Raji (cell line): ENCODE data around the gene SPPL3.

Source experiments
- POLR2A ChIP-seq: IDR thresholded peaks from 2 replicates; pipeline ENCODE4 v1.6.1; 2011; ENCODE audit warnings: low read depth, low read length, control low read depth; ENCODE audit not compliant: insufficient read depth

The SPPL3 gene

GRCh38 chr12:120887253-120888043 lies 16.7 kb downstream of the SPPL3 start:
- no peak for TF ChIP-seq POLR2A

GRCh38 chr12:120886199-120887018 lies 17.7 kb downstream of the SPPL3 start:
- TF ChIP-seq POLR2A, result no peak

- TF ChIP-seq POLR2A, result no peak
These were observed 18.6 kb downstream of the SPPL3 start for GRCh38 chr12:120885521-120885920.

- TF ChIP-seq POLR2A, result no peak
These were observed 19.5 kb downstream of the SPPL3 start for GRCh38 chr12:120884644-120885043.

- no peak for TF ChIP-seq POLR2A
These were observed 22.1 kb downstream of the SPPL3 start for GRCh38 chr12:120882055-120882555.

GRCh38 chr12:120879718-120880300 lies 24.3 kb downstream of the SPPL3 start:
- no peak for TF ChIP-seq POLR2A

GRCh38 chr12:120879102-120879501 lies 25.1 kb downstream of the SPPL3 start:
- no peak for TF ChIP-seq POLR2A

GRCh38 chr12:120874547-120875245 lies 29.5 kb downstream of the SPPL3 start:
- no peak for TF ChIP-seq POLR2A

- no peak for TF ChIP-seq POLR2A
These were observed 30.9 kb downstream of the SPPL3 start for GRCh38 chr12:120873226-120873625.

- no peak for TF ChIP-seq POLR2A
These were observed 31.7 kb downstream of the SPPL3 start for GRCh38 chr12:120872487-120872886.

GRCh38 chr12:120870415-120870814 lies 33.7 kb downstream of the SPPL3 start:
- no peak for TF ChIP-seq POLR2A

GRCh38 chr12:120869376-120869775 lies 34.8 kb downstream of the SPPL3 start:
- no peak for TF ChIP-seq POLR2A

- no peak for TF ChIP-seq POLR2A
These were observed 38.0 kb downstream of the SPPL3 start for GRCh38 chr12:120866108-120866507.

- no peak for TF ChIP-seq POLR2A
These were observed 39.1 kb downstream of the SPPL3 start for GRCh38 chr12:120865098-120865497.

- TF ChIP-seq POLR2A, result no peak
These were observed 41.5 kb downstream of the SPPL3 start for GRCh38 chr12:120862664-120863063.

- no peak for TF ChIP-seq POLR2A
These were observed 42.9 kb downstream of the SPPL3 start for GRCh38 chr12:120861074-120861795.
